Stimulated activated CD4-positive, alpha-beta T cell treated with anti-CD3 and anti-CD28 coated beads, TNF-alpha, amount 100 ng/mL, for 24 hours (primary cell): ENCODE results near the gene MGAT3.

Experiments used
- DNase-seq, 3 experiments: peaks; one replicate each; pipeline ENCODE4 v3.0.0-alpha.2; 2020; ENCODE audit warnings: low read depth in 3 of 3

MGAT3 gene

GRCh38 chr22:39471381-39472141 is 14.7 kb downstream of the MGAT3 start:
- DNase-seq = no peak

DNA sequence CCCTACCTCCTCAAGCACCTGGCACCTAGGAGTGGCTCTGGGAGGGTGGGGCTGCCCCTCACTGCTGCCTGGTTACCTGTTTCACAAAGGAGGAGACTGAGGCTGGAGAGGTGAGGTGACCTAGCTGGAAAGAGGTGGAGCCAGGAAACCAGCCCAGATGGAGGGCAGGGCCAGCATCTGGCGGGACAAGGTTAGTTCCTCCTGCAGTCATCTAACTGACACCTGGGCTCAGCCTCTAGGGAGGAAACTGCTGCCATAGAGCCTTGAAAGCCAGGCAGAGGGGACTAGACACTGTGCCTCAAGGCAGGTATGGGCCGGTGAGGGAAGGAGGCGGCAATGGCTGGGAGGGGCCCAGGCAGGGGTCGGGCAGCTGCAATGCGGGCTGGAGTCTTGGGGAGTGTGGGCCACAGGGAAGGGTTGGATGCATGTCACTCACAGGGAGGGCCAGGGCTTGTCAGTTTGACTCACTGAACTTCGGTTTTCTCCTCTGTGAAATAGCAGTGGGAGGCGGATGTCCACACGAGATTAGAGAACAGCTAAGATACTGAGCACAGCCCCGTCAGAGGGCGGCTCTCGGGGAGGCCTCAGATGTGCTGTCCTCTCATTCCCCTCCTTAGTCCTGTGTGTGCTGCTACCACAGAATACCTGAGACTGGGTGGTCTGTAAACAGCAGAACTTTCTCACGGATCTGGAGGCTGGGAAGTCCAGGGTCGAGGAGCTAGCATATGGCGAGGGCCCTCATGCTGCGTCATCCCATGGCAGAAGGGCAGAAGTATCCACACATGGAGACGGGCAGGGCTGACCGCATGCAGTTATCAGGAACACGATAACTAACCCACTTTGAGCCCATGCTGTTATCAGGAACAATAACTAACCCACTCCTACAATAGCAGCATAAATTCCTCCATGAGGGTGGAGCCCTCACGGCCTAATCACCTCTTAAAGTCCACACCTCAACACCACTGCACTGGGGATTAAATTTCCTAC is 16.1 kb downstream of the MGAT3 start:
- no peak for DNase-seq

DNA sequence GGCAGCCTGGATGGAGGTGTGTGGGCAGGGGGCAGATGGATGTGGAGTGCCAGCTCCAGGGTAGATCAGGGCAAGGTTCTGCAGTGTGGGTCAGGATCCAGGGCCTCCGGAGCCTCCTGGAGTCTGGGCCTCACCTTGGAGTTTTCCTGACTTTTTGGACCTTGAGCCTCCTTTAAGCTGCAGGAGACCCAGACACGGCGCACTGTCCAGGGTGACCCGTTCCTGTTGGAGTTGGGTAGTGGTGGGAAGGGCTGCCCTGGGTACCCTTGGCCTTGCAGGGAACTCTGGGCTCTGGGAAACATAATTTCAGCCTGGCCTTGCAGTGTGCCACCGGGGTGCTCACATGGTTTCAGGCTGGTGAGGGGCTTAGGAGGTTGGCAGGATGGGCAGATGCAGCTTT is 17.0 kb downstream of the MGAT3 start:
- no peak for DNase-seq

DNA sequence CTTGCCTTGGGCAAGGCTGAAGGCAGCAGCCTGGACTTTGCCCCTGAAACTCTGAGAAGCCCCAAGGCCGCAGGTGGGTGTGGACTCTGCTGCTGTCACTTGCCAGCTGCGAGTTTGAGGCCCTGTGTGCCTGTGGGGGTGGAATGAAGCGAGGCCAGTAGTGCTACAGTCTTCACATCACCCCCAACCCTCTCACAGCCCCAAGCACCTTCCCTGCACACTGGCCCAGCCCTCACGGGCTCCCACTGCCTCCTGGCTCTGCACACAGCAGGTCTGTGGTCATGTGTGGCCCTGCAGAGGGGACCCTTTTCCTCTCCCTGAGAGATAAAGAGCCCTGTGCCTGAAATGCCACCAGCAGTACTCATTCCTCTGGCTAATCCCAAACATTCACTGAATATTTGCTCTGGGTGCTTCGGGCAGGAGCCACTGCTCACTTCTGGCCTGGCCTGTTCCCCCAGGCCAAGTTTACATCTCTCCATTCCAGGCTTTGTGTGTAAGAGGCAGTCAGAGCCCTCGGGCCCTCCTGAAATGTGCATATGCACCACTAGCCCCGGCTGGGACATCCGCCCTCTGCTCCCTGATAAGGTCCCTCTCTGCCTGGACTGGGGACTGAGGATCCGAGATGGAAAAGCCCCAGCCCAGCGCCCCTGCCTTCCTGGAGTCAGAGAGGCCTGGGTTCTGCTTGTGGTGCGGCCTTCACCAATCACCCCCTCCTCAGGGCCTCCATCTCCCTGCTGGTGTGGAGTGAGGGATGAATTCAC is 17.7 kb downstream of the MGAT3 start:
- DNase-seq = no peak

DNA sequence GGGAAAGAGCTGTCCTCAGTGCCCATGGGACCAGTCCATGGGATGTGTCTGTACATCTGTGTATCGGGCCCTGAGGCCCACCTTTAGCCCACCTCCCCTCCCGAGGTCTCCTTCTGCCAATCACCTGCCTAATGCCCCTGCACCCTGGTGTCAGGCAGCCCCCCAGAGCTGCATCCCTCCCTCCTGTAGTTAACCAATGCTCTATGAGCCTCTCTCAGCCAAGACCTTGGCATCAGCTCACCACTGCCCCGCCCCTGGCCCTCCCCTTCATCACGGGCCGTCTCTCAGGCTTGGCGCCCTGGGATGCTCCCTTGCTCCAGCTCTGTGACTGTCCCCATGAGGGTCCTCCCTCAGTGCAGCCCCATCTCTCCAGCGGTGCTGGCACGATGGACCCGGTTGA is 18.5 kb downstream of the MGAT3 start:
- no peak for DNase-seq

DNA sequence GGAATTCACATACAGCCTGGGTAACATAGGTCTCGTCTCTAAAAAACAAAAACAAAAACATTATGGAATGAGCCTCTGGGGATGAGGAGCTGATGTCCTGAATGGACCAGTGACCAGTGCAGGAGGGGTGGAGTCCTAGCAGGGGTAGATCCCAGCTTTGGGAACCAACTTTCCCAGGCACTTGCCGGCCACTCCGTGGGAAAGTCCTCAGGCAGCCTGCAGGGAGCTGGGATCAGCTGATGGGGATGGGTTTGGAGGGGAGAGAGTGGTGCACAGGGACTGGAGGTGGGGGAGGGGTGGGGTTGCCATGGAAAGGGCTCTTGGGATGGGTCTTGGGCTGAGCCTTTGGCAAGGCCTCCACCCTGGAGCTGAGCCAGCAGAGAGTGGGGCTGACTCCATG is 19.1 kb downstream of the MGAT3 start:
- DNase-seq = no peak

DNA sequence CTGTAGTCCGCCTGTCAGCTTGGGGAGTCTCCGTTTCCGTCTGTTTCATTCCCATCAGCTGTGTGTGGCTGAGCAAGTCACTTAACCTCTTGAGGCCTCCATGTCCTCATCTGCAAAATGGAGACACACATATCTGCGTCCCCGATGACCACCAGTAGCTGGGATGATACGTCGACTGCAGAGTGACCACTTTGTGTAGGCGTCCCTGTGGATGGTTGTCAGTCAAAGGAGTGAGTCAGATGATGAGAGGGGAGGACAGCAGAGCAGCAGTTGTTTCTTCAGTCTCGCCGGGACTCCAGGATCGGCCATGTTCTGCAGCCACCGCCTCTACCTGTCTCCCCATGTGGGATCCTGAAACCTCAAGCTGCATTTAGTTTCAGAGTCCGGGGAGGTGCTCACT is 19.9 kb downstream of the MGAT3 start:
- no peak for DNase-seq

DNA sequence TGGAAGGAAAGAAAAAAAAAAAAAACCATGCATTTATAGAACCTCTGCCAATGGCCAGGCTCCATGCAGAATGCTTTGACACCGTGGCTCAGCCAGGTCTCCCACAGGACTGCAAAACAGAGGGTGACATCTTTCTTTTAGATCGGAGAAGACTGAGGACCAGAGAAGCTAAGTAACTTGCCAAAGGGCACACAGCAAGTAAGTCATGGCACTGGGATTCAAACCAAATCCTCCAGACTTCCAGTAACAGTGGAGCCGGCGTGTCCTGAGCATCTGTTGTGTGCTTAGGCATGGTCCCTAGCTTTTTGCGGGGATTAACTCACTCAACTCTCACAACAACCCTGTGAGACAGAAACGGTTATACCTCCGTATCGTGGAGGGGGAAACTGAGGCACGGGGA is 20.7 kb downstream of the MGAT3 start:
- DNase-seq = no peak

DNA sequence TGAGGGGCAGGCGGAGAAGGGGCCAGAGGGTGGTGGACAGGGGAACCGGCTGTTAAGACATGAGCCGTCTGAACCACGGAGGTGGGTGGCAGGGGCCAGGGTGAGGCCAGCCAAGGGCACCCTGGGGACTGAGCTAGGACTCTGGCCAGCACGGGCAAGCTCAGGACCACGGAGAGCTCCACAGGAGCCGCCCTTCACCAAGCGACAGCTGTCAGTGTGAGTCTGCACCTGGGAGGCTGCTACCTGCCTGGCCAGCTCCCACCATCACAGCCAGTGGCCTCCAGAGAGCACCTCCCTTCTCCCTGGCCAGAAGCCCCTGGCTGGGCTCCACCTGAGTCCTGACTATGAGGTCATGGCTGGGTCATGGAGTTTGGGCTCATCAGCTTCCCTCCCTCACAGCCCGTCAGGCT is 21.6 kb downstream of the MGAT3 start:
- no peak for DNase-seq

GRCh38 chr22:39479254-39479653 is 22.4 kb downstream of the MGAT3 start:
- DNase-seq = no peak

- DNase-seq = no peak
Measured at GRCh38 chr22:39480557-39480956, 23.7 kb downstream of the MGAT3 start.

DNA sequence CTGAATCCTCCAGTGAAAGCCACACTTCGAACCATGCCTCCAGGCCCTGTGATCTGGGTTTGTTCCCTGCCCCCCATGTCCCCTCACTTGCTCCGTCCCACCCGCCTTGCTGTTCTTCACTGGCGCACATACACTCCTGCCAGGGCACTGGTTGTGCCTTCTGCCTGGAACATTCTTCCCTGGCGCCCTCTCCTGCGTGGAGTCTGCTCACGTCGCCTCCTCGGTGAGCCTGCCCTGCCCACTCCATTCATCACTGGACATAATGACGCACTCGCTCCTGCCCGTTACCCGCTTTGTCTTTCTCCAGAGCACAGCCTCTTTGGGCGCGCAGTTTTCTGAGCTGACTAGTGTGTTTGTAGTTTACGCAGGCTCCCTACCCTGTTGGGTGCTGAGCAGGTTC is 24.2 kb downstream of the MGAT3 start:
- DNase-seq = no peak

- no peak for DNase-seq
Measured at GRCh38 chr22:39481595-39481994, 24.8 kb downstream of the MGAT3 start.

DNA sequence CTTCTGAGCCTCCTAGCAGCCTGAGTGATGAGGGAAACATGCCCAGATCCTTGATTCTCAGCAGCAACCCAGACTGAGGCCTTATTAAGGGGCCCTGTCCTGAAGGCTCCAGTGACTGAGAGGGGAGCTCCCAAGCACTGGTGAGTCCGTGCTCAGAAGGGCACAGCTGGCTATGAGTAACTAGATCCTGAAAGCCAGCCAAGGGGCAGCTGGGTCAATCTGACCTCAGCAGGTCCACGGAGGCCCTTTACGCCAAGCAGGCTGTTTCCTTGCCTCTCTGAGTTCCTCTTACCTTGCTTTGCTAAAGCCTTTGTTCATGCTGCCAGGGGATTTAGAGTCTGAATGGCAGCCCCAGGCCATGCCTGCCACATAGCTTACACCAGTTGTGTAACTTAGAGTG is 26.0 kb downstream of the MGAT3 start:
- no peak for DNase-seq

GRCh38 chr22:39486951-39487825 is 30.4 kb downstream of the MGAT3 start:
- no peak for DNase-seq

DNA sequence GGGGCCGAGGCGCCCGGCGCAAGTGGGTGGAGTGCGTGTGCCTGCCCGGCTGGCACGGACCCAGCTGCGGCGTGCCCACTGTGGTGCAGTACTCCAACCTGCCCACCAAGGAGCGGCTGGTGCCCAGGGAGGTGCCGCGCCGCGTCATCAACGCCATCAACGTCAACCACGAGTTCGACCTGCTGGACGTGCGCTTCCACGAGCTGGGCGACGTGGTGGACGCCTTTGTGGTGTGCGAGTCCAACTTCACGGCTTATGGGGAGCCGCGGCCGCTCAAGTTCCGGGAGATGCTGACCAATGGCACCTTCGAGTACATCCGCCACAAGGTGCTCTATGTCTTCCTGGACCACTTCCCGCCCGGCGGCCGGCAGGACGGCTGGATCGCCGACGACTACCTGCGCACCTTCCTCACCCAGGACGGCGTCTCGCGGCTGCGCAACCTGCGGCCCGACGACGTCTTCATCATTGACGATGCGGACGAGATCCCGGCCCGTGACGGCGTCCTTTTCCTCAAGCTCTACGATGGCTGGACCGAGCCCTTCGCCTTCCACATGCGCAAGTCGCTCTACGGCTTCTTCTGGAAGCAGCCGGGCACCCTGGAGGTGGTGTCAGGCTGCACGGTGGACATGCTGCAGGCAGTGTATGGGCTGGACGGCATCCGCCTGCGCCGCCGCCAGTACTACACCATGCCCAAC is 31.2 kb downstream of the MGAT3 start:
- DNase-seq = no peak

- no peak for DNase-seq
Measured at GRCh38 chr22:39488563-39489083, 31.8 kb downstream of the MGAT3 start.

DNA sequence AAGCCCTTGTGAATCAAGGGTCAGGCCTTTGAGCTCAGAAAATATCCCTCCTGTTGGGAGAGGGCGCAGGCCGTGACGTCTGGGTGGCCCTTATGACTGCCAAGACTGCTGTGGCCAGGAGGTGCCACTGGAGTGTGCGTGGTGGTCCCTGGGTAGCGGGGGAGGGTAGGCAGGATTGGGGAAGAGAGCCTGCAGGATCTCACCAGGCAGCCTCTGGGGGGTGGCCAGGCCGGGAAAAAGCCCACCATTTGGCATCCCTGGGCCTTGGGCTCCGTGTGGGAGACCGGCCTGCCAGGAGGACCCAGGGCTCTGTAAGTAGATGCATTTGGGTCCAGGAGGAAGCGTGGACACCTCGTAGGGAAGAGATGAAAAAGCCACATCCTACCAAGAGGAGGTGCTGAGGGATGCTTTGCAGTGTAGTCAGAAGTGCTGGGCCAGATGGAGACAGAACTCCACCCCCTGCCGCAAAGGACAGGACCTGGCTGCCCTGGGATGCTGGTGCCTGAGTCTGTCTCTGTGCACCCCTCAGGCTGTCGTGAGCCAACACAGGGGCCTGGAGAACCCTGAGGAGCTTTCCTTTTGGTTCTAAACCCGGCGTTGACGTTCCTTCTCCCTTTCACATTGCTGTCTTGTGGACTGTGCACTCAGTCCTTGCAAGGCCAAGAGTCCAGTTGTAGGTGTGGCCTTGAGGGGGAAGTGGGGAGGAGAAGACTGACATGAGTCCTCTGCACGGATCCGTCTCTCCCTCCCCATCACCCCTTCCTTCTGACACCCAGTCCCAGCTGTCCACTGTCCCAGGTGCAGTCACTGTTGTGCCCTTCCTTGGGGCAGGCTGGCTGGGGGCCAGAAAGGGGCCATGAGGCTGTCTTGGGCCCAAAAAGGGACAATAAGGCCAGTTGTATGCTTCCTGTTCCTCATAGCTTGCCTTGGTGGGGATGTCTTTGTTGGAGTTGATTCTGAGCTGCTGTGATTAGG is 32.6 kb downstream of the MGAT3 start:
- DNase-seq = no peak
